Neuronal stem cell (in vitro differentiated cells): Measurements from ENCODE around the gene NOTO.

Experiments used
- DNase-seq: peaks from one replicate; pipeline ENCODE4 v3.0.0-alpha.2; 2013; ENCODE audit warnings: low spot score
- H2AFZ ChIP-seq: one replicate; pipeline ENCODE4 v1.6.1; 2013; ENCODE audit warnings: mild to moderate bottlenecking, low read length, inconsistent platforms
- H2AK5ac ChIP-seq: 2 replicates; pipeline ENCODE4 v1.6.1; 2013; ENCODE audit warnings: low read depth, mild to moderate bottlenecking, inconsistent platforms, low read length, moderate library complexity, mixed read lengths
- H2BK120ac ChIP-seq: 2 replicates; pipeline ENCODE4 v1.6.1; 2013; ENCODE audit warnings: low read depth, mild to moderate bottlenecking, inconsistent platforms, low read length, moderate library complexity, mixed read lengths
- H2BK12ac ChIP-seq: one replicate; pipeline ENCODE4 v1.6.1; 2013; ENCODE audit warnings: low read length, inconsistent platforms
- H2BK15ac ChIP-seq: 2 replicates; pipeline ENCODE4 v1.6.1; 2013; ENCODE audit warnings: mild to moderate bottlenecking, low read length, inconsistent platforms, mixed read lengths
- H2BK5ac ChIP-seq: one replicate; pipeline ENCODE4 v1.6.1; 2013; ENCODE audit warnings: inconsistent platforms, mild to moderate bottlenecking, low read length, moderate library complexity
- H3K14ac ChIP-seq: one replicate; pipeline ENCODE4 v1.6.1; 2013; ENCODE audit warnings: low read length, inconsistent platforms
- H3K18ac ChIP-seq: 2 replicates; pipeline ENCODE4 v1.6.1; 2013; ENCODE audit warnings: low read length, inconsistent platforms
- H3K23ac ChIP-seq: 2 replicates; pipeline ENCODE4 v1.6.1; 2013; ENCODE audit warnings: low read depth, mild to moderate bottlenecking, mixed read lengths, low read length, inconsistent platforms; ENCODE audit not compliant: poor library complexity
- H3K27ac ChIP-seq: replicated peaks from 3 replicates; pipeline ENCODE4 v1.5.1; 2013; ENCODE audit warnings: low read length, inconsistent platforms
- H3K27me3 ChIP-seq, 3 experiments: 2 replicates each; pipeline ENCODE4 v1.6.1; 2013; ENCODE audit warnings: low read length in 3 of 3, mild to moderate bottlenecking in 2 of 3, inconsistent platforms in 1 of 3, low read depth in 1 of 3, mixed read lengths in 1 of 3, moderate library complexity in 1 of 3; ENCODE audit not compliant: control insufficient read depth in 3 of 3, insufficient read depth in 3 of 3
- H3K36me3 ChIP-seq, 2 donors: replicated peaks in 1 of 2; 2 replicates each; pipeline ENCODE4 v1.6.1; 2013; ENCODE audit warnings: low read length in 2 of 2; ENCODE audit not compliant: control insufficient read depth in 2 of 2, insufficient read depth in 2 of 2
- H3K4ac ChIP-seq: 2 replicates; pipeline ENCODE4 v1.6.1; 2013; ENCODE audit warnings: inconsistent platforms, mild to moderate bottlenecking, low read length, moderate library complexity
- H3K4me1 ChIP-seq, 2 donors: 1 replicate in 1 of 2; 2 replicates in 1 of 2; pipeline ENCODE4 v1.6.1; 2013; ENCODE audit warnings: low read length in 2 of 2, low read depth in 1 of 2; ENCODE audit not compliant: control insufficient read depth in 2 of 2, insufficient read depth in 1 of 2
- H3K4me2 ChIP-seq: one replicate; pipeline ENCODE4 v1.6.1; 2013; ENCODE audit warnings: mild to moderate bottlenecking, low read length, inconsistent platforms; ENCODE audit not compliant: insufficient read depth, poor library complexity, severe bottlenecking
- H3K4me3 ChIP-seq, 2 donors: 2 replicates each; pipeline ENCODE4 v1.5.1; 2013; ENCODE audit warnings: low read length in 2 of 2, mild to moderate bottlenecking in 2 of 2, inconsistent platforms in 1 of 2, moderate library complexity in 1 of 2
- H3K79me1 ChIP-seq: one replicate; pipeline ENCODE4 v1.6.1; 2013; ENCODE audit warnings: low read depth, mild to moderate bottlenecking, inconsistent platforms, low read length, moderate library complexity
- H3K9ac ChIP-seq: one replicate; pipeline ENCODE4 v1.6.1; 2013; ENCODE audit warnings: mild to moderate bottlenecking, low read depth, low read length, inconsistent platforms; ENCODE audit not compliant: poor library complexity
- H3K9me3 ChIP-seq, 2 donors: replicated peaks in 1 of 2; 2 replicates each; pipeline versions ENCODE3 to v1.6.1; 2013; ENCODE audit warnings: low read length in 2 of 2, mild to moderate bottlenecking in 2 of 2, inconsistent platforms in 1 of 2, low read depth in 1 of 2, mixed read lengths in 1 of 2, moderate library complexity in 1 of 2; ENCODE audit not compliant: control insufficient read depth in 2 of 2, insufficient read depth in 1 of 2
- H4K8ac ChIP-seq: one replicate; pipeline ENCODE4 v1.6.1; 2013; ENCODE audit warnings: low read depth, mild to moderate bottlenecking, inconsistent platforms, low read length, moderate library complexity
- H4K91ac ChIP-seq: one replicate; pipeline ENCODE4 v1.6.1; 2013; ENCODE audit warnings: low read length, low read depth, mild to moderate bottlenecking, inconsistent platforms; ENCODE audit not compliant: poor library complexity
- WGBS, 2 donors: extraction: QIAGEN DNeasy Blood & Tissue Kit; methylation state at CpG; one replicate each; pipeline ENCODE4 v1.1.7; 2013; ENCODE audit warnings: missing lambda C conversion rate in 2 of 2, mixed read lengths in 1 of 2; ENCODE audit not compliant: insufficient read length in 2 of 2, insufficient replicate concordance in 1 of 2; ENCODE audit errors: extremely low coverage in 2 of 2; 5-methylcytosine and 5-hydroxymethylcytosine counted together

The NOTO gene

GRCh38 chr2:73233932-73234832 is 31.8 kb downstream of the NOTO start, which contains the start of gene CCT7:
TSS of gene CCT7 (plus strand) at chr2:73234308. CDS start at chr2:73234379, 71 bp downstream.
- peak within 1 kb of the TSS; percentile 94 for H2BK5ac ChIP-seq
- peak within 1 kb of the TSS; percentile 44 for H2BK120ac ChIP-seq
- H3K4me2 ChIP-seq: peak within 1 kb of the TSS; percentile 76
- H3K14ac ChIP-seq: no peak within 1 kb of the TSS
- peak; percentile 84 for DNase-seq
- H3K27me3 ChIP-seq: no peaks in the 10 kb centered on the region
- peak within 1 kb of the TSS; percentile 84 for H3K27ac ChIP-seq
- no peak within 1 kb of the TSS for H4K8ac ChIP-seq
- H2BK12ac ChIP-seq: peak within 1 kb of the TSS; percentile 23
- no peak within 1 kb of the TSS for H2BK15ac ChIP-seq
- peak within 1 kb of the TSS; percentile 99 for H3K18ac ChIP-seq
- peak within 1 kb of the TSS; percentile 97 for H3K9ac ChIP-seq
- H3K4ac ChIP-seq: peak within 1 kb of the TSS; percentile 23
- WGBS, 2 donors: no CpG with 5 or more reads among the region's 69 CpGs
- H3K36me3 ChIP-seq: peaks cover 7 to 43% of the 10 kb centered on the region in 2 donors
- peaks cover 11 to 13% of the 10 kb centered on the region in 2 donors for H3K4me1 ChIP-seq
- H3K79me1 ChIP-seq: peaks cover 5% of the 10 kb centered on the region
- H3K23ac ChIP-seq: peak within 1 kb of the TSS; percentile 92
- H2AK5ac ChIP-seq: peak within 1 kb of the TSS; percentile 86
- peak within 1 kb of the TSS; percentile 85 to 98 for H3K4me3 ChIP-seq
- no peaks in the 10 kb centered on the region for H3K9me3 ChIP-seq
- H4K91ac ChIP-seq: no peak within 1 kb of the TSS
- H2AFZ ChIP-seq: peak within 1 kb of the TSS; percentile 90

GRCh38 chr2:73235315-73236028 is 33.1 kb downstream of the NOTO start:
- H3K4me2 ChIP-seq: peak overlapping the region; percentile 76

DNA sequence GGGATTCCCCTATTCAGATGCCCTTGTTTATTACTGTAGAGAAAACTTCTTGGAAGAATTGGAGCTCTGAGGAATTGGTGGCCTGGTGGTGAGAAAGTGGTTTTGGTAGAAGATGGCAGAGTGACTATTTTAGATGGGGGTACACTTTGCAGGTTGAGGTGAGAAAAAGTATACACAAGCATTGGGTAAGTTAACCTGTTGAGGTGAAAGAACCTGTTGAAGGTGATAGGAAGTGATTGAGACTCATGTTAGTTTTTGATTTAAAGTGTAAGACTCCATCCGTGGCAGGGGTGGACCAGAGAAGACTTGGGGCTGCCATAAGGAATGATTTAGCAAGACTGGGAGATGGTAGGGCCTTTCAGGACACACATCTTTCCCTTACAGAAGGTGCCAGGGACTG is 34.8 kb downstream of the NOTO start:
- no peak overlapping the region for H2BK12ac ChIP-seq
- H3K27me3 ChIP-seq: no peaks in the 10 kb centered on the region
- no peak overlapping the region for H3K23ac ChIP-seq
- H4K91ac ChIP-seq: no peak overlapping the region
- no peak overlapping the region for H4K8ac ChIP-seq
- no peak overlapping the region for H2BK120ac ChIP-seq
- no peak overlapping the region for H3K27ac ChIP-seq
- H3K36me3 ChIP-seq: peaks cover 14 to 62% of the 10 kb centered on the region in 2 donors
- H3K4me3 ChIP-seq: no peak overlapping the region
- H3K9me3 ChIP-seq: no peaks in the 10 kb centered on the region
- no peak overlapping the region for H3K9ac ChIP-seq
- no peak overlapping the region for H2AK5ac ChIP-seq
- no CpG with 5 or more reads among the region's 1 CpG for WGBS, 2 donors
- H3K4me1 ChIP-seq: peaks cover 11 to 13% of the 10 kb centered on the region in 2 donors
- H3K4ac ChIP-seq: no peak overlapping the region
- no peak for DNase-seq
- no peak overlapping the region for H3K4me2 ChIP-seq
- H2AFZ ChIP-seq: no peak overlapping the region
- H2BK15ac ChIP-seq: no peak overlapping the region
- H3K14ac ChIP-seq: no peak overlapping the region
- H3K18ac ChIP-seq: no peak overlapping the region
- peaks cover 5% of the 10 kb centered on the region for H3K79me1 ChIP-seq
- no peak overlapping the region for H2BK5ac ChIP-seq

More at GRCh38 chr2:73235315-73236028, 33.1 kb downstream of the NOTO start:
- Histone ChIP-seq H3K9me3 (no peaks in the 10 kb centered on the region), H3K23ac (no peak overlapping the region), H2BK120ac (no peak overlapping the region), H3K27ac (no peak overlapping the region), H2BK5ac (no peak overlapping the region), H3K79me1 (peaks cover 5% of the 10 kb centered on the region), H4K8ac (no peak overlapping the region), H3K9ac (peak overlapping the region; percentile 64), H2AFZ (no peak overlapping the region), H3K18ac (no peak overlapping the region), H3K4me3 (peak overlapping the region; percentile 85 to 98), H4K91ac (no peak overlapping the region), H2AK5ac (peak overlapping the region; percentile 86), H2BK12ac (no peak overlapping the region), H3K14ac (no peak overlapping the region), H3K36me3 (peaks cover 14 to 51% of the 10 kb centered on the region in 2 donors), H3K4me1 (peaks cover 11 to 13% of the 10 kb centered on the region in 2 donors), H3K27me3 (no peaks in the 10 kb centered on the region), H3K4ac (no peak overlapping the region), H2BK15ac (no peak overlapping the region)
- no CpG with 5 or more reads among the region's 11 CpGs for WGBS, 2 donors
- no peak for DNase-seq

DNA sequence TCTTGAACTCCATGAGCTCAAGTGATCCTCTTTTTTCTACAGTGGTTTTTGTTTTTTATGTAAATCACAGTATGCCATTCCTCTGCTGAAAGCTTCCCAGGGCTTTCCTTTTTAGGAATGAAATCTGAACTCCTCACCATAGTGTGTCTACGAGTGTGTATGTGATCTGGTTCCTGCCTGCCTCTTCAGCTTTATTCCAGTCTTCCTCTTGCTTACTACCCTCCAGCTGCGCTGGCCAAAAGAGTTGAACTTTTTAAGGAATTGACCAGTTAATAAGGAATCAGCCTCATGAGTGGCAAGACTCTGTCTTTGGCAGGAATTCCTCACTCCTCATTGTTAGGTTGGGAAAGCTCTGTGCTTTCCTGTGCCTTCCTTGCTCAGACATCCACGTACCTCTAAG is 35.8 kb downstream of the NOTO start:
- Histone ChIP-seq H3K27me3 (no peaks in the 10 kb centered on the region), H3K4ac (no peak overlapping the region), H3K18ac (no peak overlapping the region), H2AK5ac (no peak overlapping the region), H2BK12ac (no peak overlapping the region), H3K4me2 (no peak overlapping the region), H3K9ac (no peak overlapping the region), H3K79me1 (peaks cover 5% of the 10 kb centered on the region), H3K27ac (no peak overlapping the region), H3K4me1 (peaks cover 8 to 10% of the 10 kb centered on the region in 2 donors), H3K23ac (no peak overlapping the region), H3K9me3 (no peaks in the 10 kb centered on the region), H4K8ac (no peak overlapping the region), H2BK5ac (no peak overlapping the region), H3K36me3 (peaks cover 17 to 71% of the 10 kb centered on the region in 2 donors), H3K14ac (no peak overlapping the region), H2BK120ac (no peak overlapping the region), H3K4me3 (no peak overlapping the region), H2AFZ (no peak overlapping the region), H4K91ac (no peak overlapping the region), H2BK15ac (no peak overlapping the region)
- WGBS, 2 donors: no CpG with 5 or more reads among the region's 3 CpGs
- DNase-seq: no peak
